Mesendoderm (in vitro differentiated cells): ENCODE measurements around the gene KLHDC3.

Experiments used
- DNase-seq: peaks from one replicate; pipeline ENCODE4 v3.0.0; 2013
- H2AK5ac ChIP-seq: 2 replicates; pipeline ENCODE4 v1.6.1; 2013; ENCODE audit warnings: low read length, inconsistent platforms
- H2BK120ac ChIP-seq: 2 replicates; pipeline ENCODE4 v1.6.1; 2013; ENCODE audit warnings: low read depth, mild to moderate bottlenecking, low read length, moderate library complexity, mixed read lengths
- H2BK15ac ChIP-seq: replicated peaks from 2 replicates; pipeline ENCODE4 v1.6.1; 2013; ENCODE audit warnings: low read depth, mild to moderate bottlenecking, moderate library complexity
- H2BK5ac ChIP-seq: 2 replicates; pipeline ENCODE4 v1.6.1; 2013; ENCODE audit warnings: low read length, inconsistent platforms
- H3K18ac ChIP-seq: 2 replicates; pipeline ENCODE4 v1.6.1; 2013; ENCODE audit warnings: mild to moderate bottlenecking, low read length, mixed read lengths
- H3K23ac ChIP-seq: one replicate; pipeline ENCODE4 v1.6.1; 2013; ENCODE audit warnings: low read length
- H3K27ac ChIP-seq: 2 replicates; pipeline ENCODE4 v1.5.1; 2013; ENCODE audit warnings: low read depth, mild to moderate bottlenecking, inconsistent platforms, low read length, moderate library complexity
- H3K27me3 ChIP-seq: 2 replicates; pipeline ENCODE4 v1.6.1; 2013; ENCODE audit warnings: low read length, control low read depth, mild to moderate bottlenecking, inconsistent platforms; ENCODE audit not compliant: insufficient read depth, poor library complexity
- H3K36me3 ChIP-seq: 2 replicates; pipeline ENCODE4 v1.6.1; 2013; ENCODE audit warnings: low read length, inconsistent platforms; ENCODE audit not compliant: control insufficient read depth, insufficient read depth
- H3K4ac ChIP-seq: one replicate; pipeline ENCODE4 v1.6.1; 2013; ENCODE audit warnings: low read depth, mild to moderate bottlenecking, low read length, moderate library complexity
- H3K4me1 ChIP-seq: 2 replicates; pipeline ENCODE4 v1.6.1; 2013; ENCODE audit warnings: low read depth, low read length, inconsistent platforms; ENCODE audit not compliant: control insufficient read depth
- H3K4me2 ChIP-seq: 2 replicates; pipeline ENCODE4 v1.6.1; 2013; ENCODE audit warnings: low read length
- H3K4me3 ChIP-seq: 2 replicates; pipeline ENCODE4 v1.5.1; 2013; ENCODE audit warnings: mild to moderate bottlenecking, low read length
- H3K56ac ChIP-seq: one replicate; pipeline ENCODE4 v1.6.1; 2013; ENCODE audit warnings: low read length
- H3K79me1 ChIP-seq: 2 replicates; pipeline ENCODE4 v1.6.1; 2013; ENCODE audit warnings: low read length, inconsistent platforms
- H3K79me2 ChIP-seq: 2 replicates; pipeline ENCODE4 v1.6.1; 2013; ENCODE audit warnings: mild to moderate bottlenecking, low read length; ENCODE audit not compliant: control insufficient read depth, insufficient read depth
- H3K9ac ChIP-seq: 2 replicates; pipeline ENCODE4 v1.6.1; 2013; ENCODE audit warnings: low read length, inconsistent platforms
- H4K5ac ChIP-seq: one replicate; pipeline ENCODE4 v1.6.1; 2013; ENCODE audit warnings: low read length
- H4K8ac ChIP-seq: one replicate; pipeline ENCODE4 v1.6.1; 2013; ENCODE audit warnings: low read depth, mild to moderate bottlenecking, control low read depth, low read length, moderate library complexity
- WGBS: extraction: QIAGEN DNeasy Blood & Tissue Kit; methylation state at CpG from one replicate; pipeline ENCODE4 v1.1.7; 2013; ENCODE audit warnings: low lambda C conversion rate, missing lambda C conversion rate; ENCODE audit not compliant: insufficient coverage; ENCODE audit errors: extremely low coverage; 5-methylcytosine and 5-hydroxymethylcytosine counted together

Gene KLHDC3

GRCh38 chr6:42974919-42975505 lies 39.0 kb upstream of the KLHDC3 start:
- Histone ChIP-seq H3K79me1 (no peaks in the 10 kb centered on the region), H2AK5ac (no peak overlapping the region), H3K27me3 (no peaks in the 10 kb centered on the region), H3K79me2 (no peaks in the 10 kb centered on the region), H3K27ac (no peak overlapping the region), H4K8ac (no peak overlapping the region), H3K36me3 (no peaks in the 10 kb centered on the region), H3K4me3 (no peak overlapping the region), H2BK15ac (no peak overlapping the region), H2BK120ac (no peak overlapping the region), H3K4ac (no peak overlapping the region), H3K56ac (no peak overlapping the region), H3K4me2 (no peak overlapping the region), H4K5ac (no peak overlapping the region), H3K23ac (no peak overlapping the region), H3K18ac (no peak overlapping the region), H3K4me1 (peaks cover 2% of the 10 kb centered on the region), H2BK5ac (no peak overlapping the region), H3K9ac (no peak overlapping the region)
- no CpG with 5 or more reads among the region's 5 CpGs for WGBS
- DNase-seq: no peak

GRCh38 chr6:42978487-42978838 lies 35.6 kb upstream of the KLHDC3 start:
- H3K18ac ChIP-seq: peak overlapping the region; percentile 62
- no peak overlapping the region for H2AK5ac ChIP-seq
- no CpG with 5 or more reads among the region's 28 CpGs for WGBS
- no peak overlapping the region for H2BK15ac ChIP-seq
- peak overlapping the region; percentile 95 for H3K56ac ChIP-seq
- peak overlapping the region; percentile 76 for H3K9ac ChIP-seq
- H3K4me2 ChIP-seq: peak overlapping the region; percentile 23
- H2BK5ac ChIP-seq: no peak overlapping the region
- no peaks in the 10 kb centered on the region for H3K79me2 ChIP-seq
- no peak overlapping the region for H4K8ac ChIP-seq
- no peaks in the 10 kb centered on the region for H3K27me3 ChIP-seq
- no peak overlapping the region for H2BK120ac ChIP-seq
- no peaks in the 10 kb centered on the region for H3K4me1 ChIP-seq
- H4K5ac ChIP-seq: no peak overlapping the region
- no peak overlapping the region for H3K23ac ChIP-seq
- no peak overlapping the region for H3K27ac ChIP-seq
- H3K36me3 ChIP-seq: no peaks in the 10 kb centered on the region
- peak; percentile 42 for DNase-seq
- H3K4me3 ChIP-seq: peak overlapping the region; percentile 88
- no peaks in the 10 kb centered on the region for H3K79me1 ChIP-seq
- H3K4ac ChIP-seq: peak overlapping the region; percentile 25

GRCh38 chr6:42978839-42979522 lies 35.1 kb upstream of the KLHDC3 start, which contains the start of gene PEX6:
TSS of gene PEX6 (minus strand) at chr6:42979181. CDS start at chr6:42979150, 31 bp downstream.
- H3K27ac ChIP-seq: peak within 1 kb of the TSS; percentile 19

GRCh38 chr6:42979523-42980177 lies 34.4 kb upstream of the KLHDC3 start:
- H3K9ac ChIP-seq: peak overlapping the region; percentile 76
- no peak overlapping the region for H2AK5ac ChIP-seq
- peak overlapping the region; percentile 96 for H4K5ac ChIP-seq
- H3K79me2 ChIP-seq: no peaks in the 10 kb centered on the region
- H3K18ac ChIP-seq: peak overlapping the region; percentile 40
- H2BK120ac ChIP-seq: no peak overlapping the region
- H3K27me3 ChIP-seq: no peaks in the 10 kb centered on the region
- H4K8ac ChIP-seq: no peak overlapping the region
- H3K79me1 ChIP-seq: no peaks in the 10 kb centered on the region
- H3K4ac ChIP-seq: peak overlapping the region; percentile 76
- H3K36me3 ChIP-seq: no peaks in the 10 kb centered on the region
- H3K56ac ChIP-seq: peak overlapping the region; percentile 95
- no peak overlapping the region for H3K23ac ChIP-seq
- no peak overlapping the region for H2BK15ac ChIP-seq
- no peak for DNase-seq
- peak overlapping the region; percentile 65 for H3K4me3 ChIP-seq
- no peaks in the 10 kb centered on the region for H3K4me1 ChIP-seq
- H2BK5ac ChIP-seq: no peak overlapping the region
- peak overlapping the region; percentile 19 for H3K27ac ChIP-seq
- no CpG with 5 or more reads among the region's 9 CpGs for WGBS
- peak overlapping the region; percentile 97 for H3K4me2 ChIP-seq

More at GRCh38 chr6:42978839-42979522, 35.1 kb upstream of the KLHDC3 start, which contains the start of gene PEX6:
- peak within 1 kb of the TSS; percentile 96 for H4K5ac ChIP-seq
- H3K4me1 ChIP-seq: no peaks in the 10 kb centered on the region
- H2BK15ac ChIP-seq: no peak within 1 kb of the TSS
- no peak within 1 kb of the TSS for H2AK5ac ChIP-seq
- no peaks in the 10 kb centered on the region for H3K27me3 ChIP-seq
- peak within 1 kb of the TSS; percentile 88 for H3K4me3 ChIP-seq
- H3K18ac ChIP-seq: peak within 1 kb of the TSS; percentile 62
- peak within 1 kb of the TSS; percentile 95 for H3K56ac ChIP-seq
- no peak within 1 kb of the TSS for H2BK120ac ChIP-seq
- no CpG with 5 or more reads among the region's 59 CpGs for WGBS
- H3K4me2 ChIP-seq: peak within 1 kb of the TSS; percentile 97
- no peaks in the 10 kb centered on the region for H3K36me3 ChIP-seq
- H3K9ac ChIP-seq: peak within 1 kb of the TSS; percentile 76
- no peak within 1 kb of the TSS for H4K8ac ChIP-seq
- H3K79me1 ChIP-seq: no peaks in the 10 kb centered on the region
- peak; percentile 95 for DNase-seq
- H2BK5ac ChIP-seq: no peak within 1 kb of the TSS
- H3K79me2 ChIP-seq: no peaks in the 10 kb centered on the region
- H3K23ac ChIP-seq: no peak within 1 kb of the TSS
- H3K4ac ChIP-seq: peak within 1 kb of the TSS; percentile 76

GRCh38 chr6:42981836-42982235 lies 32.2 kb upstream of the KLHDC3 start:
- 100% methylated on average over 2 of the region's 5 CpGs for WGBS
- H3K56ac ChIP-seq: no peak overlapping the region
- no peak overlapping the region for H2AK5ac ChIP-seq
- H3K18ac ChIP-seq: no peak overlapping the region
- H3K27me3 ChIP-seq: no peaks in the 10 kb centered on the region
- H3K4me1 ChIP-seq: peaks cover 2% of the 10 kb centered on the region
- H3K4me3 ChIP-seq: no peak overlapping the region
- no peaks in the 10 kb centered on the region for H3K36me3 ChIP-seq
- H3K23ac ChIP-seq: no peak overlapping the region
- no peak overlapping the region for H3K4me2 ChIP-seq
- no peak overlapping the region for H4K5ac ChIP-seq
- no peak overlapping the region for H2BK5ac ChIP-seq
- no peak for DNase-seq
- no peak overlapping the region for H3K9ac ChIP-seq
- peaks cover 5% of the 10 kb centered on the region for H3K79me2 ChIP-seq
- H4K8ac ChIP-seq: no peak overlapping the region
- H2BK15ac ChIP-seq: no peak overlapping the region
- peaks cover 10% of the 10 kb centered on the region for H3K79me1 ChIP-seq
- no peak overlapping the region for H3K4ac ChIP-seq
- no peak overlapping the region for H3K27ac ChIP-seq
- no peak overlapping the region for H2BK120ac ChIP-seq
